SU-DHL-6 (cell line): ENCODE data around the gene MIB2.

Source experiments
- CTCF ChIP-seq: fragments of 200-600 bp; sonication (generic); IDR thresholded peaks from one replicate; pipeline ENCODE4 v1.5.1; 2017; ENCODE audit warnings: antibody characterized with exemption, mild to moderate bottlenecking, low read length, moderate library complexity; ENCODE audit not compliant: insufficient read depth, poor library complexity, severe bottlenecking
- EZH2phosphoT487 ChIP-seq: fragments of 200-600 bp; sonication (generic), shearing (Covaris generic); conservative IDR thresholded peaks from 2 replicates; pipeline ENCODE4 v1.6.1; 2018; ENCODE audit warnings: mild to moderate bottlenecking, antibody characterized with exemption, low read length, moderate library complexity, mixed read lengths

- no peak for TF ChIP-seq EZH2phosphoT487
- TF ChIP-seq CTCF: no peak
Measured at GRCh38 chr1:1677718-1678580, 62.6 kb downstream of the MIB2 start.
